Endodermal cell (in vitro differentiated cells): ENCODE results near the gene HTRA2. TPM values are rescaled to one million over a fixed set of nuclear protein-coding genes. Genes with fewer than 3 reads are reported as not detected.
A peak's percentile ranks its signal among the peaks of the same experiment; 100 is the strongest.

ENCODE experiments used
- DNase-seq: peaks from one replicate; pipeline ENCODE4 v3.0.0-alpha.2; 2017
- H3K27ac ChIP-seq: 2 replicates; pipeline ENCODE4 v1.5.1; 2013; ENCODE audit warnings: mild to moderate bottlenecking, low read depth, low read length, moderate library complexity
- H3K27me3 ChIP-seq: 2 replicates; pipeline ENCODE4 v1.6.1; 2013; ENCODE audit warnings: mild to moderate bottlenecking, low read length, moderate library complexity; ENCODE audit not compliant: insufficient read depth, control insufficient read depth, poor library complexity, severe bottlenecking
- H3K36me3 ChIP-seq: 2 replicates; pipeline ENCODE4 v1.7.0; 2013; ENCODE audit warnings: mild to moderate bottlenecking, low read length, moderate library complexity; ENCODE audit not compliant: control insufficient read depth, insufficient read depth
- H3K4me1 ChIP-seq: one replicate; pipeline ENCODE4 v1.7.0; 2013; ENCODE audit warnings: low read length; ENCODE audit not compliant: control insufficient read depth, insufficient read depth
- H3K4me3 ChIP-seq: 2 replicates; pipeline ENCODE4 v1.5.1; 2013; ENCODE audit warnings: mild to moderate bottlenecking, low read length, moderate library complexity
- H3K9ac ChIP-seq: 2 replicates; pipeline ENCODE4 v1.6.1; 2013; ENCODE audit warnings: mild to moderate bottlenecking, low read length, moderate library complexity; ENCODE audit not compliant: poor library complexity, severe bottlenecking; ENCODE audit errors: extremely low read depth
- H3K9me3 ChIP-seq: 2 replicates; pipeline ENCODE4 v1.6.1; 2013; ENCODE audit warnings: mild to moderate bottlenecking, low read length, moderate library complexity; ENCODE audit not compliant: control insufficient read depth
- H3K27ac Mint-ChIP-seq: 2 replicates; pipeline ENCODE4 v1.8.0; 2020; ENCODE audit warnings: mixed read lengths
- H3K27me3 Mint-ChIP-seq: 2 replicates; pipeline ENCODE4 v1.8.0; 2021; ENCODE audit warnings: mild to moderate bottlenecking, mixed read lengths; ENCODE audit not compliant: insufficient read depth
- H3K36me3 Mint-ChIP-seq: 2 replicates; pipeline ENCODE4 v1.8.0; 2020; ENCODE audit warnings: low read depth, mixed read lengths
- H3K4me1 Mint-ChIP-seq: 2 replicates; pipeline ENCODE4 v1.8.0; 2020; ENCODE audit warnings: mixed read lengths
- H3K4me3 Mint-ChIP-seq: 2 replicates; pipeline ENCODE4 v1.8.0; 2020; ENCODE audit warnings: mild to moderate bottlenecking, moderate library complexity, mixed read lengths
- H3K9me3 Mint-ChIP-seq: 2 replicates; pipeline ENCODE4 v1.8.0; 2020; ENCODE audit warnings: mild to moderate bottlenecking, mixed read lengths
- CTCF ChIP-seq: fragments of 200-600 bp; sonication (generic); conservative IDR thresholded peaks from 2 replicates; pipeline ENCODE4 v1.5.0; 2021; ENCODE audit warnings: antibody characterized with exemption, mild to moderate bottlenecking
- WGBS, 2 experiments: methylation state at CpG; one replicate each; pipeline versions ENCODE4 v1.1.5 to v1.1.7; 2013; ENCODE audit warnings: missing lambda C conversion rate in 2 of 2, mixed read lengths in 1 of 2; ENCODE audit not compliant: insufficient coverage in 1 of 2, insufficient read length in 1 of 2; 5-methylcytosine and 5-hydroxymethylcytosine counted together
- total RNA-seq, 2 donors: library from RNA; stranded (reverse); fragmentation: NEBNext Ultra II Directional in 1 of 2; extraction: Animal tissue kit (Norgen Biotek cat#: 25700) in 1 of 2; gene quantifications; 2 replicates in 1 of 2; 3 replicates in 1 of 2; pipeline ENCODE4 v1.2.1, GENCODE V29; 2021

HTRA2 gene
- total RNA-seq, 2 donors from 2014 or later = 32.8 to 38.9 TPM

DNA sequence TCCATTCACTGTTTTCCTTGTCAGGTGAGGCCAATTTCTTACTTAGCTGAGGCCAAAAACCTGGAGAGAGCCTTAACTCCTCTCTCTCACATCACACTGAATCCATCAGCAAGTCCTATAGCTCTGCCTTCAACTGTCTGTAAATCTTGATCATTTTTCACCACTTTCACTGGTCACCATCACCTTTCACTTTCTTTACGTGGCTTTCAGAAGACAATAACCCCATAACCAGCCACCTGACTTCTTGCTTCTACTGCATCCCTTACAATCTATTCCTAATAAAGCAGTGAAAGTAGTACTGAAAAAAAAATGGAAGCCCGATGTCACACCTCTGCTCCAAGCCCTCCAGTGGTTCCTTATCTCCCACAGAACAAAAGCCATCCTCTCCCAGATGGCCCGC lies 16.3 kb downstream of the HTRA2 start:
- H3K27ac ChIP-seq = no peak overlapping the region
- H3K9ac ChIP-seq = no peak overlapping the region
- H3K27ac Mint-ChIP-seq = no peak overlapping the region
- WGBS, 2 experiments = 84 to 93% methylated on average over 2 to 3 of the region's 3 CpGs
- H3K4me1 ChIP-seq = no peaks in the 10 kb centered on the region
- H3K4me3 ChIP-seq = no peak overlapping the region
- H3K9me3 Mint-ChIP-seq = no peaks in the 10 kb centered on the region
- H3K27me3 ChIP-seq = peaks cover 39% of the 10 kb centered on the region
- no peaks in the 10 kb centered on the region for H3K36me3 Mint-ChIP-seq
- no peak for TF ChIP-seq CTCF
- H3K9me3 ChIP-seq = no peaks in the 10 kb centered on the region
- H3K27me3 Mint-ChIP-seq = peaks cover 40% of the 10 kb centered on the region
- no peak overlapping the region for H3K4me3 Mint-ChIP-seq
- peaks cover 13% of the 10 kb centered on the region for H3K4me1 Mint-ChIP-seq
- DNase-seq = no peak
- no peaks in the 10 kb centered on the region for H3K36me3 ChIP-seq

DNA sequence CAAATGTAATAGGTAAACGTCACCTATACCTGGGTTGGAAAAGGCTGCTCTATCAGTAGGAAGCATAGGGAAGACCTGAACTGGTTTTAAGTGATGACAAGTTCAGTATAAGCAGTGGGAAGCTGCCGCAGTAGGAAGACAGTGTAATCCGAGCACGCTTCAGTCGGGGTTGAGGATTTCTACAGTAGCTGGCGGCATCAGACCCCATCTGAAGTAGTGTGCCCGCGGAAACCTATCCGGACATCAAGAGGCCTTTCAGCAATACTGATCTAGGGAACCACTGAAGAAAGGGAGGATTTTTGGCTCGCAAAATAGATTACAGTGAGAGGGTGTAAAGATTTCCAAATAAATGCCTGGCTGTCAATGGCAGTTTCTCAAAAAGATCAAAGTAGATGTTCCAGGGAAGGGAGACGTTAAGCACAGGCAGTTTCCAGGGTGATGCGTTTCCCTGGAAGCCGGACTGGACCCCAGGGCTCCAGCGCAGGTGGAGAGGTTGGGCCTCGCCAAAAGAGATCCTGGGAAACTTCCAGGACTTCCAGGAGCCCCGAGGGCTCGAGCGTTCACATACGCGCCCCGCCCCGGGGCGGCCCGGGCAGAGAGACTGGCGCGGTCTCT lies 18.7 kb downstream of the HTRA2 start:
- no peak overlapping the region for H3K27ac Mint-ChIP-seq
- no peak for TF ChIP-seq CTCF
- peaks cover 64% of the 10 kb centered on the region for H3K27me3 Mint-ChIP-seq
- Histone ChIP-seq H3K4me3 (peak overlapping the region; percentile 73), H3K4me1 (no peaks in the 10 kb centered on the region), H3K36me3 (no peaks in the 10 kb centered on the region), H3K9me3 (no peaks in the 10 kb centered on the region), H3K9ac (no peak overlapping the region), H3K27ac (no peak overlapping the region), H3K27me3 (peaks cover 62% of the 10 kb centered on the region)
- no peaks in the 10 kb centered on the region for H3K36me3 Mint-ChIP-seq
- 13 to 21% methylated on average over 14 to 26 of the region's 26 CpGs for WGBS, 2 experiments
- H3K9me3 Mint-ChIP-seq = no peaks in the 10 kb centered on the region
- peak overlapping the region; percentile 52 for H3K4me3 Mint-ChIP-seq
- no peak for DNase-seq
- peaks cover 17% of the 10 kb centered on the region for H3K4me1 Mint-ChIP-seq

- peaks cover 19% of the 10 kb centered on the region for H3K4me1 Mint-ChIP-seq
- TF ChIP-seq CTCF = no peak
- Histone ChIP-seq H3K4me1 (no peaks in the 10 kb centered on the region), H3K9ac (peak overlapping the region; percentile 48), H3K4me3 (peak overlapping the region; percentile 73), H3K36me3 (no peaks in the 10 kb centered on the region), H3K27me3 (peaks cover 66% of the 10 kb centered on the region), H3K9me3 (no peaks in the 10 kb centered on the region), H3K27ac (no peak overlapping the region)
- WGBS, 2 experiments = 4 to 18% methylated on average over 28 to 85 of the region's 85 CpGs
- DNase-seq = peak; percentile 92
- no peak overlapping the region for H3K27ac Mint-ChIP-seq
- peaks cover 68% of the 10 kb centered on the region for H3K27me3 Mint-ChIP-seq
- H3K36me3 Mint-ChIP-seq = no peaks in the 10 kb centered on the region
- H3K9me3 Mint-ChIP-seq = no peaks in the 10 kb centered on the region
- H3K4me3 Mint-ChIP-seq = peak overlapping the region; percentile 52
These were observed 19.4 kb downstream of the HTRA2 start for GRCh38 chr2:74548900-74549826.
